ENCODE results near the gene LRCH4. TPM values are rescaled to one million over a fixed set of nuclear protein-coding genes. Genes with fewer than 3 reads are reported as not detected.
"Not testable (repeated sequence)": the region's sequence is repeated elsewhere in the genome, so short reads cannot be mapped to it uniquely, and the experiment has no call there.

The LRCH4 gene
- total RNA-seq, 1 donor, result 22.5 TPM

DNA sequence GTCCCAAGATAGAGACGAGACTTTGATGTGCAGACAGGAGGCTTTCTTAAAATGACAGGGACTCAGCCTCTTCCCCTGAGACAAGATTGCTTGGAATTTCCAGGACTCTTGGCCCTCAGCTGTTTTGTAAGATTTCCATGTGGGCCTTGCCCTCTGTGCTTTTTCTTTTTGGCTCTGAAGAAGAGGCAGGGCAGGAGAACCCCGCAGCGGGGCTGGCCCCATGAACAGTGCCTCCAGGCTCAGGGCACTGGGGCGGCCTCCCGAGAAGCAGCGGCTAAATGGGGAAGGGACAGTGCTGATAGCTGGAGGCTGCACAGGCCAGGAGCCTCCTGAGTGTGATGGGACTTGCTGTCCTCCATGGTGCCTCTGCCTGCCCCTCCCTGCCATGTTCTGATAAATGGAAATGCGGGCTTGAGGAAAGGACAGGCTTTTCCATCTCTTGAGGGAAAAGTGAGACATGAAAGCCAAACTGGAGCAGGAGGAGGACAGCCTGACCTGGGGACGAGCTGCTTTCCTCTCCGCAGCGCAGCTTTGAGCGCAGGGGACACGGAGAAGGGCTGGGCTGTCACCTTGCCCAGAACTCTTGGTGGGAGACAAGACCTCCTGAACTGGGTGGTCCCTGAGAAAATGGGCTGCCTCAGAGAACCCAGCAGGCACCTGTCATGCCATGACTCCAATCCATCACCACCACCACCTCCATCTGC, 24.3 kb downstream of the LRCH4 start:
- no peak overlapping the region for H3K4me3 ChIP-seq (ENCODE audit: low read depth, low read length)
- TF ChIP-seq, protein P1, sequence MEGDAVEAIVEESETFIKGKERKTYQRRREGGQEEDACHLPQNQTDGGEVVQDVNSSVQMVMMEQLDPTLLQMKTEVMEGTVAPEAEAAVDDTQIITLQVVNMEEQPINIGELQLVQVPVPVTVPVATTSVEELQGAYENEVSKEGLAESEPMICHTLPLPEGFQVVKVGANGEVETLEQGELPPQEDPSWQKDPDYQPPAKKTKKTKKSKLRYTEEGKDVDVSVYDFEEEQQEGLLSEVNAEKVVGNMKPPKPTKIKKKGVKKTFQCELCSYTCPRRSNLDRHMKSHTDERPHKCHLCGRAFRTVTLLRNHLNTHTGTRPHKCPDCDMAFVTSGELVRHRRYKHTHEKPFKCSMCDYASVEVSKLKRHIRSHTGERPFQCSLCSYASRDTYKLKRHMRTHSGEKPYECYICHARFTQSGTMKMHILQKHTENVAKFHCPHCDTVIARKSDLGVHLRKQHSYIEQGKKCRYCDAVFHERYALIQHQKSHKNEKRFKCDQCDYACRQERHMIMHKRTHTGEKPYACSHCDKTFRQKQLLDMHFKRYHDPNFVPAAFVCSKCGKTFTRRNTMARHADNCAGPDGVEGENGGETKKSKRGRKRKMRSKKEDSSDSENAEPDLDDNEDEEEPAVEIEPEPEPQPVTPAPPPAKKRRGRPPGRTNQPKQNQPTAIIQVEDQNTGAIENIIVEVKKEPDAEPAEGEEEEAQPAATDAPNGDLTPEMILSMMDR (IDR thresholded peaks at IDR 0.05; ENCODE audit: insufficient read depth, low read depth, low read length), result no peak
- no peak for DNase-seq (ENCODE audit: low read depth)

DNA sequence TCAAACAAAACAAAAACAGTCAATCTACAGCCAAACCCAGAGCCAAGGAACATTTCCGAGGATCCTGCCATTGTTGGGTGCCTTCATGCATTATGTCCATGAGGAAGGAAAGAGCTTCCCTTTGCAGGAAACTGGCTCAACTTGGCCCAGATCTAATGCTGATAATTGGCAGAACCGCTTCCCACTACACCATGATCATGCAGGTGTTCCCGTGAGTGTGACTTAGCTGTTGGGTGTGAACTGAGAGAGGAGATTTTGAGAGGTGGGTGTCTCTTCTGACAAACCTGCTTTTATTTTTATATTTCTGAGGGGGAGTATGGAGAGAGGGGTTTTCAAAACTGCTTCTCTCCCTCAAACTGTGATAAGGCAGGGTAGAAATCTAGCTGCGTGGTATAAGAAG, 26.8 kb downstream of the LRCH4 start:
- TF ChIP-seq, protein P1 (IDR thresholded peaks at IDR 0.05; ENCODE audit: insufficient read depth, low read depth, low read length), result no peak
- H3K4me3 ChIP-seq (ENCODE audit: low read depth, low read length), result no peak overlapping the region
- no peak for DNase-seq (ENCODE audit: low read depth)

DNA sequence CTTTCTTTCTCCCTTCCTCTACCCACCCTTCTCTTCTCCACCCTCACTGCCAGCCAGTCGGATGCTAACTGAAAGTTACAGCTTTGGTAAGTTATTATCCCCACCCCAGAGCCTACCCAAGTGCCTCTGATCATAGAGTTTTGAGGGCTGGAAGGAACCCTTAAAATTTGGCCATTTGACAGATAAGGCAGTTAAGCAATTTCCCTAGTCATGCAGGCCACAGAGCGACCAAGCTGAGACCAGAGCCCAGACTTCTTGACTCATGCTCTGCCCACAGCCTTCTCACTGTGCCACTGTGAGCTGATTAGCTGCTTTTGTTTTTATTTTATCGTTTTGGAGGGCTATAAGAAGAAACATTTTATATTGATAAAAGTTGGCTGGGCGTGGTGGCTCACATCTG, 29.4 kb downstream of the LRCH4 start:
- TF ChIP-seq, protein P1 (IDR thresholded peaks at IDR 0.05; ENCODE audit: insufficient read depth, low read depth, low read length), result no peak
- DNase-seq (ENCODE audit: low read depth), result no peak
- no peak overlapping the region for H3K4me3 ChIP-seq (ENCODE audit: low read depth, low read length)

DNA sequence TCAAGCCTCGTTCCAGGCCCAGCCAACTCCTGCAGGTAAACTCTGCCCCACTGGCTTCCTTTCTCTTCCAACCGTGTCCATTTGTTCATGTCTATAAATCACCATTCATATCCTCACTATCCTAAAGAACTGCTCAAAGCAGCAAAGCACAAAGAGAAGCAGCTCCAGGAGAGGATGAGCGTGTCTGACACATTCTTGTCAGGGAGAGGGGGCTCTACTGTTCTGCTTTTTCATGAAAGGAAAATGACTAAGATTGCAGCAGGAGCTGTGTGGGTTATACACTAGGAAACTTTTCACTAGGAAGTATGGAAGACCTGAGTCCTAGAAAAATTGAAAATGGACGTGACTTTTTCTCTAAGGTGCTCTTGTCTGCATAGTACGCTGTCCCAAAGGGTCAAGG, 30.2 kb downstream of the LRCH4 start:
- TF ChIP-seq, protein P1 (IDR thresholded peaks at IDR 0.05; ENCODE audit: insufficient read depth, low read depth, low read length), result no peak
- no peak overlapping the region for H3K4me3 ChIP-seq (ENCODE audit: low read depth, low read length)
- no peak for DNase-seq (ENCODE audit: low read depth)

DNA sequence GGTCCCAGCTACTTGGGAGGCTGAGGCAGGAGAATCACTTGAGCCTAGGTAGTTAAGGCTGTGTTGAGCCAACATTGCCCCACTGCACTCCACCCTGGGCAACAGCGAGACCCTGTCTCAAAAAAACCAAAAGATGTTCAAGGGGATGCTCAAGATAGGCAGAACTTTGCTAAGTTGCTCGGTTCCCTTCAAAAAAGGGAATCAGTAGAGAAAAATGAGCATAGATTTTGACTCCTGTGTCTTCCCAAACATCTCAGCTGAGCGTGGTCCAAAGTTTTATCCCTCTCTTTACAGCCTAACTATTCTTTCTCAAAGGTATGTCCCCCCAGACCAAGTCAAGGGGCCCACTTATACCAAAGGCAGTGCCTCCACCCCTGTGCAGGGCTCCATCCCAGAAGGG, 32.9 kb downstream of the LRCH4 start:
- DNase-seq (ENCODE audit: low read depth), result no peak
- TF ChIP-seq, protein P1 (IDR thresholded peaks at IDR 0.05; ENCODE audit: insufficient read depth, low read depth, low read length), result no peak
- H3K4me3 ChIP-seq (ENCODE audit: low read depth, low read length), result no peak overlapping the region

DNA sequence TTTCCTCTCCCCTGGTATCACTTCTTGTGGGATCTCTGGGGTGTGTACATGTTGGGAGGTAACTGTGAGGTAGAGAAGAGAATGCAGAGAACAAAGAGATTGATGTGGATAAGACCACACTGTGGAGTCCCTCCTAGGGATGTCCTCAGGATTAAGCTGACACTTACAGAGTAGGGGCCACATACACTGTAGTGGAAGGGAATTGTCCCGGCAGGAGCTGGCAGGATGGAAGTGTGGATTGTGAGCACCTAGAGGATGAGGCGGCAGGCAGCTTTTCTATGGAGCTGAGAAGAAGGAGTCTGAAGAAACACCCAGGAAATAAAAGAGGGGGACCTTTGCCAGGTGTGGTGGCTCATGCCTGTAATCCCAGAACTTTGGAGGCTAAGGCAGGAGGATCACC, 33.4 kb downstream of the LRCH4 start:
- TF ChIP-seq, protein P1 (IDR thresholded peaks at IDR 0.05; ENCODE audit: insufficient read depth, low read depth, low read length), result no peak
- no peak overlapping the region for H3K4me3 ChIP-seq (ENCODE audit: low read depth, low read length)
- DNase-seq (ENCODE audit: low read depth), result no peak

DNA sequence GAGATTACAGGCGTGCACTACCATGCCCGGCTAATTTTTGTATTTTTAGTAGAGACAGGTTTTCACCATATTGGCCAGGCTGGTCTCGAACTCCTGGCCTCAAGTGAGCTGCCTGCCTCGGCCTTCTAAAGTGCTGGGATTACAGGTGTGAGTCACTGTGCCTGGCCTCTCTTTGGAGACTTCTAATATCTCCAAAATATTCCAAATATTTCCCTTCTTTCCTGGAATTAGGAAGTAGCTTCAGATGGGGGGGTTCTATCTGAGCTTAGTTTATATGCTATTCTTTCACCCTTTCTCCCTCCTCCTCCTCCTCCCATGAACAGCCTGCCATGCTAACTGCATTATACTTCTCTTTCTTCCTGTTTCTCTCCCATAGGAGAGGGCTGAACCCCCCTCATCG, 37.5 kb downstream of the LRCH4 start:
- DNase-seq (ENCODE audit: low read depth), result not testable (repeated sequence)

More for the DNA sequence above, 37.5 kb downstream of the LRCH4 start:
- not testable (repeated sequence) for H3K4me3 ChIP-seq (ENCODE audit: low read depth, low read length)

Measured in fibroblast of villous mesenchyme (primary cell).